ENCODE data around the gene ARPC1A.
"Not testable (repeated sequence)": the region's sequence is repeated elsewhere in the genome, so short reads cannot be mapped to it uniquely, and the experiment has no call there.

Gene ARPC1A

GRCh38 chr7:99344061-99344647 lies 18.5 kb downstream of the ARPC1A start:
- Histone ChIP-seq H3K27me3 (replicated peaks; ENCODE audit: control insufficient read depth, insufficient read depth, low read length) (no peaks in the 10 kb centered on the region), H3K4me3 (replicated peaks; ENCODE audit: low read depth, low read length) (no peak overlapping the region), H3K36me3 (ENCODE audit: control insufficient read depth, insufficient read depth, low read length) (peaks cover 8% of the 10 kb centered on the region)
- no peak for TF ChIP-seq CTCF (IDR thresholded peaks at IDR 0.05; ENCODE audit: insufficient read depth, low read length, poor library complexity, severe bottlenecking)
- no peak for DNase-seq (ENCODE audit: extremely low read depth, insufficient read length)

GRCh38 chr7:99350641-99351040 lies 24.9 kb downstream of the ARPC1A start:
- not testable (repeated sequence) for H3K27me3 ChIP-seq (replicated peaks; ENCODE audit: control insufficient read depth, insufficient read depth, low read length); H3K4me3 ChIP-seq (replicated peaks; ENCODE audit: low read depth, low read length); DNase-seq (ENCODE audit: extremely low read depth, insufficient read length)
- H3K36me3 ChIP-seq (ENCODE audit: control insufficient read depth, insufficient read depth, low read length): peaks cover 11% of the 10 kb centered on the region

GRCh38 chr7:99352247-99352646 lies 26.5 kb downstream of the ARPC1A start:
- no peaks in the 10 kb centered on the region for H3K27me3 ChIP-seq (replicated peaks; ENCODE audit: control insufficient read depth, insufficient read depth, low read length)
- H3K36me3 ChIP-seq (ENCODE audit: control insufficient read depth, insufficient read depth, low read length): peaks cover 11% of the 10 kb centered on the region
- TF ChIP-seq CTCF (IDR thresholded peaks at IDR 0.05; ENCODE audit: insufficient read depth, low read length, poor library complexity, severe bottlenecking): no peak
- no peak for DNase-seq (ENCODE audit: extremely low read depth, insufficient read length)
- no peak overlapping the region for H3K4me3 ChIP-seq (replicated peaks; ENCODE audit: low read depth, low read length)

- TF ChIP-seq CTCF (IDR thresholded peaks at IDR 0.05; ENCODE audit: insufficient read depth, low read length, poor library complexity, severe bottlenecking): no peak
- Histone ChIP-seq H3K4me3 (replicated peaks; ENCODE audit: low read depth, low read length) (no peak overlapping the region), H3K36me3 (ENCODE audit: control insufficient read depth, insufficient read depth, low read length) (peaks cover 26% of the 10 kb centered on the region), H3K27me3 (replicated peaks; ENCODE audit: control insufficient read depth, insufficient read depth, low read length) (no peaks in the 10 kb centered on the region)
- no peak for DNase-seq (ENCODE audit: extremely low read depth, insufficient read length)
Measured at GRCh38 chr7:99355098-99355497, 29.4 kb downstream of the ARPC1A start.

- no peaks in the 10 kb centered on the region for H3K27me3 ChIP-seq (replicated peaks; ENCODE audit: control insufficient read depth, insufficient read depth, low read length)
- no peak overlapping the region for H3K4me3 ChIP-seq (replicated peaks; ENCODE audit: low read depth, low read length)
- no peak for TF ChIP-seq CTCF (IDR thresholded peaks at IDR 0.05; ENCODE audit: insufficient read depth, low read length, poor library complexity, severe bottlenecking)
- DNase-seq (ENCODE audit: extremely low read depth, insufficient read length): no peak
- peaks cover 22% of the 10 kb centered on the region for H3K36me3 ChIP-seq (ENCODE audit: control insufficient read depth, insufficient read depth, low read length)
Measured at GRCh38 chr7:99357701-99358490, 32.2 kb downstream of the ARPC1A start.

GRCh38 chr7:99358521-99358920 lies 32.8 kb downstream of the ARPC1A start:
- H3K36me3 ChIP-seq (ENCODE audit: control insufficient read depth, insufficient read depth, low read length): peaks cover 24% of the 10 kb centered on the region
- DNase-seq (ENCODE audit: extremely low read depth, insufficient read length); H3K27me3 ChIP-seq (replicated peaks; ENCODE audit: control insufficient read depth, insufficient read depth, low read length); H3K4me3 ChIP-seq (replicated peaks; ENCODE audit: low read depth, low read length): not testable (repeated sequence)
